ENCODE measurements around the gene NDFIP2.

DNA sequence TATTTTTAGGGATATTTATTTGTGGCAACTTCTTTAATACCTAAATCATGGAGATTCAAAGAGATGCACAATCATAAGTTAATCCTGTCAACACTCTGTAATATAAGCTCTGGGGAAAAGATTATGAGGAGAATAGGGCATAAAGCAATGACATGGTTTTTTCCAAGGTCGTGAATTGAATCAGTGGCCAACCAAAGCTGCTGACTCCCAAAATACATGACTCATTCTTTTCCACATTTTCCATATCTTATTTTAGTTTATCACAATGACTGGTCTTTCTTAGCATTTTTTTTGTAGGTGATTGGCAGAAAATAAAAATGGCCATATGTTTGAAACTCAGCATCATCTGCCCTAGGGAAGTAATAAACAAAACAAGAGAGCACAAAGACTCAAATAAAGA is 46.4 kb upstream of the NDFIP2 start:
- TF ChIP-seq, protein P1, sequence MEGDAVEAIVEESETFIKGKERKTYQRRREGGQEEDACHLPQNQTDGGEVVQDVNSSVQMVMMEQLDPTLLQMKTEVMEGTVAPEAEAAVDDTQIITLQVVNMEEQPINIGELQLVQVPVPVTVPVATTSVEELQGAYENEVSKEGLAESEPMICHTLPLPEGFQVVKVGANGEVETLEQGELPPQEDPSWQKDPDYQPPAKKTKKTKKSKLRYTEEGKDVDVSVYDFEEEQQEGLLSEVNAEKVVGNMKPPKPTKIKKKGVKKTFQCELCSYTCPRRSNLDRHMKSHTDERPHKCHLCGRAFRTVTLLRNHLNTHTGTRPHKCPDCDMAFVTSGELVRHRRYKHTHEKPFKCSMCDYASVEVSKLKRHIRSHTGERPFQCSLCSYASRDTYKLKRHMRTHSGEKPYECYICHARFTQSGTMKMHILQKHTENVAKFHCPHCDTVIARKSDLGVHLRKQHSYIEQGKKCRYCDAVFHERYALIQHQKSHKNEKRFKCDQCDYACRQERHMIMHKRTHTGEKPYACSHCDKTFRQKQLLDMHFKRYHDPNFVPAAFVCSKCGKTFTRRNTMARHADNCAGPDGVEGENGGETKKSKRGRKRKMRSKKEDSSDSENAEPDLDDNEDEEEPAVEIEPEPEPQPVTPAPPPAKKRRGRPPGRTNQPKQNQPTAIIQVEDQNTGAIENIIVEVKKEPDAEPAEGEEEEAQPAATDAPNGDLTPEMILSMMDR (IDR thresholded peaks at IDR 0.05) = no peak
- TF ChIP-seq EZH2 (IDR thresholded peaks at IDR 0.05; ENCODE audit: borderline replicate concordance, insufficient read depth, low read depth, low read length, poor library complexity, severe bottlenecking) = no peak
